ENCODE results near the gene IL1RAP. TPM values are rescaled to one million over a fixed set of nuclear protein-coding genes. Genes with fewer than 3 reads are reported as not detected.

IL1RAP gene
- total and polyA plus RNA-seq, 2 experiments from 2014 or later = 3.2 to 8.9 TPM

GRCh38 chr3:190680691-190681090, 166.8 kb downstream of the IL1RAP start:
- no peaks in the 10 kb centered on the region for H3K4me1 ChIP-seq (ENCODE audit: low read depth)
- H3K27me3 ChIP-seq = no peaks in the 10 kb centered on the region
- no peak overlapping the region for H3K4me3 ChIP-seq
- H3K27ac ChIP-seq = no peak overlapping the region
- no peak for TF ChIP-seq CTCF (IDR thresholded peaks at IDR 0.05; ENCODE audit: low read depth, low read length)
- no peak for DNase-seq (ENCODE audit: low read depth in 1 of 2, low spot score in 1 of 2)
- no peaks in the 10 kb centered on the region for H3K9me3 ChIP-seq (ENCODE audit: low read depth)
- no peaks in the 10 kb centered on the region for H3K36me3 ChIP-seq

GRCh38 chr3:190684776-190685175, 170.9 kb downstream of the IL1RAP start:
- DNase-seq (ENCODE audit: low read depth in 1 of 2, low spot score in 1 of 2) = no peak
- H3K36me3 ChIP-seq = no peaks in the 10 kb centered on the region
- TF ChIP-seq CTCF (IDR thresholded peaks at IDR 0.05; ENCODE audit: low read depth, low read length) = no peak
- no peak overlapping the region for H3K4me3 ChIP-seq
- H3K27ac ChIP-seq = no peak overlapping the region
- H3K4me1 ChIP-seq (ENCODE audit: low read depth) = no peaks in the 10 kb centered on the region
- no peaks in the 10 kb centered on the region for H3K9me3 ChIP-seq (ENCODE audit: low read depth)
- H3K27me3 ChIP-seq = no peaks in the 10 kb centered on the region

GRCh38 chr3:190686011-190686410, 172.1 kb downstream of the IL1RAP start:
- Histone ChIP-seq H3K4me1 (ENCODE audit: low read depth) (no peaks in the 10 kb centered on the region), H3K27me3 (no peaks in the 10 kb centered on the region), H3K27ac (no peak overlapping the region), H3K9me3 (ENCODE audit: low read depth) (no peaks in the 10 kb centered on the region), H3K4me3 (no peak overlapping the region), H3K36me3 (no peaks in the 10 kb centered on the region)
- no peak for DNase-seq (ENCODE audit: low read depth in 1 of 2, low spot score in 1 of 2)
- no peak for TF ChIP-seq CTCF (IDR thresholded peaks at IDR 0.05; ENCODE audit: low read depth, low read length)

- no peak for TF ChIP-seq CTCF (IDR thresholded peaks at IDR 0.05; ENCODE audit: low read depth, low read length)
- H3K4me1 ChIP-seq (ENCODE audit: low read depth) = no peaks in the 10 kb centered on the region
- H3K4me3 ChIP-seq = no peak overlapping the region
- H3K36me3 ChIP-seq = no peaks in the 10 kb centered on the region
- H3K9me3 ChIP-seq (ENCODE audit: low read depth) = no peaks in the 10 kb centered on the region
- no peak for DNase-seq (ENCODE audit: low read depth in 1 of 2, low spot score in 1 of 2)
- no peaks in the 10 kb centered on the region for H3K27me3 ChIP-seq
- H3K27ac ChIP-seq = no peak overlapping the region
Observed at GRCh38 chr3:190690246-190690645, 176.4 kb downstream of the IL1RAP start.

- TF ChIP-seq CTCF (IDR thresholded peaks at IDR 0.05; ENCODE audit: low read depth, low read length) = no peak
- no peaks in the 10 kb centered on the region for H3K27me3 ChIP-seq
- no peaks in the 10 kb centered on the region for H3K4me1 ChIP-seq (ENCODE audit: low read depth)
- no peak overlapping the region for H3K4me3 ChIP-seq
- DNase-seq (ENCODE audit: low read depth in 1 of 2, low spot score in 1 of 2) = no peak
- H3K27ac ChIP-seq = no peak overlapping the region
- H3K9me3 ChIP-seq (ENCODE audit: low read depth) = no peaks in the 10 kb centered on the region
- no peaks in the 10 kb centered on the region for H3K36me3 ChIP-seq
Observed at GRCh38 chr3:190692256-190692655, 178.4 kb downstream of the IL1RAP start.

Measured in cardiac muscle cell (in vitro differentiated cells and primary cell).